HepG2 (cell line): ENCODE measurements around the gene ELP1. TPM values are rescaled to one million over a fixed set of nuclear protein-coding genes. Genes with fewer than 3 reads are reported as not detected.

ENCODE experiments used
- ATF7-NPFF ChIP-seq: sonication (generic); formaldehyde crosslinking; IDR thresholded peaks from 2 replicates; pipeline ENCODE4 v1.8.1; 2023; ENCODE audit warnings: mild to moderate bottlenecking, low read depth, missing genetic modification reagents, moderate library complexity
- CCDC6 ChIP-seq: sonication (generic); formaldehyde crosslinking; IDR thresholded peaks from 2 replicates; pipeline ENCODE4 v1.8.1; 2022; ENCODE audit warnings: mild to moderate bottlenecking, missing genetic modification reagents, moderate library complexity
- DR1 ChIP-seq: sonication (generic); formaldehyde crosslinking; IDR thresholded peaks from 2 replicates; pipeline ENCODE4 v1.8.0; 2021; ENCODE audit warnings: mild to moderate bottlenecking, missing genetic modification reagents, inconsistent platforms
- JARID2 ChIP-seq: sonication (generic); formaldehyde crosslinking; IDR thresholded peaks from 2 replicates; pipeline ENCODE4 v1.8.1; 2023; ENCODE audit warnings: missing genetic modification reagents, inconsistent platforms; ENCODE audit not compliant: insufficient replicate concordance
- KAT8 ChIP-seq: IDR thresholded peaks from 2 replicates; pipeline ENCODE4 v1.6.1; 2016; ENCODE audit warnings: missing genetic modification reagents, missing compliant biosample characterization
- MAF1 ChIP-seq: sonication (generic); formaldehyde crosslinking; IDR thresholded peaks from 2 replicates; pipeline ENCODE4 v1.5.0; 2020; ENCODE audit warnings: missing genetic modification reagents, borderline replicate concordance
- MEIS2 ChIP-seq: sonication (generic); formaldehyde crosslinking; IDR thresholded peaks from 2 replicates; pipeline ENCODE4 v1.9.0; 2021; ENCODE audit warnings: mild to moderate bottlenecking, missing genetic modification reagents
- POGZ ChIP-seq: sonication (generic); formaldehyde crosslinking; IDR thresholded peaks from 2 replicates; pipeline ENCODE4 v1.4.0; 2020; ENCODE audit warnings: mild to moderate bottlenecking, missing genetic modification reagents
- PRDM15 ChIP-seq: sonication (generic); formaldehyde crosslinking; IDR thresholded peaks from 2 replicates; pipeline ENCODE4 v1.4.0; 2020; ENCODE audit warnings: missing genetic modification reagents
- REPIN1 ChIP-seq: sonication (generic); formaldehyde crosslinking; IDR thresholded peaks from 2 replicates; pipeline ENCODE4 v1.8.0; 2022; ENCODE audit warnings: missing genetic modification reagents, low read depth, mild to moderate bottlenecking, borderline replicate concordance
- SIX4 ChIP-seq: sonication (generic); formaldehyde crosslinking; IDR thresholded peaks from 2 replicates; pipeline ENCODE4 v1.4.0; 2020; ENCODE audit warnings: missing genetic modification reagents
- TRIM22 ChIP-seq: fragments of 450-650 bp; IDR thresholded peaks from 2 replicates; pipeline ENCODE4 v1.6.1; 2017
- ZBTB42 ChIP-seq: sonication (generic); formaldehyde crosslinking; IDR thresholded peaks from 2 replicates; pipeline ENCODE4 v1.5.0; 2020; ENCODE audit warnings: mild to moderate bottlenecking, missing genetic modification reagents
- ZFYVE20 ChIP-seq: sonication (generic); formaldehyde crosslinking; IDR thresholded peaks from 2 replicates; pipeline ENCODE4 v1.8.0; 2023; ENCODE audit warnings: low read depth, mild to moderate bottlenecking, moderate library complexity, missing genetic modification reagents, borderline replicate concordance
- ZMYM3 ChIP-seq: sonication (generic); formaldehyde crosslinking; IDR thresholded peaks from 2 replicates; pipeline ENCODE4 v1.5.1; 2020; ENCODE audit warnings: mild to moderate bottlenecking, missing genetic modification reagents
- ZNF121 ChIP-seq: sonication (generic); formaldehyde crosslinking; IDR thresholded peaks from 2 replicates; pipeline ENCODE4 v1.5.0; 2020; ENCODE audit warnings: mild to moderate bottlenecking, missing genetic modification reagents
- ZNF18 ChIP-seq: sonication (generic); formaldehyde crosslinking; IDR thresholded peaks from 2 replicates; pipeline ENCODE4 v1.8.0; 2022; ENCODE audit warnings: mild to moderate bottlenecking, missing genetic modification reagents; ENCODE audit not compliant: insufficient replicate concordance
- ZNF460 ChIP-seq: sonication (generic); formaldehyde crosslinking; IDR thresholded peaks from 2 replicates; pipeline ENCODE4 v1.5.1; 2020; ENCODE audit warnings: missing genetic modification reagents, mild to moderate bottlenecking, borderline replicate concordance
- ZNF562 ChIP-seq: sonication (generic); formaldehyde crosslinking; IDR thresholded peaks from 2 replicates; pipeline ENCODE4 v1.8.0; 2022; ENCODE audit warnings: missing genetic modification reagents, borderline replicate concordance
- ZNF660 ChIP-seq: sonication (generic); formaldehyde crosslinking; IDR thresholded peaks from 2 replicates; pipeline ENCODE4 v1.5.1; 2020; ENCODE audit warnings: mild to moderate bottlenecking, low read depth, missing genetic modification reagents, borderline replicate concordance
- ZNF747 ChIP-seq: sonication (generic); formaldehyde crosslinking; IDR thresholded peaks from 2 replicates; pipeline ENCODE4 v1.8.1; 2023; ENCODE audit warnings: missing genetic modification reagents, mild to moderate bottlenecking, borderline replicate concordance
- ZNF775 ChIP-seq: sonication (generic); formaldehyde crosslinking; IDR thresholded peaks from 2 replicates; pipeline ENCODE4 v1.4.0; 2020; ENCODE audit warnings: missing genetic modification reagents, mild to moderate bottlenecking, moderate library complexity, borderline replicate concordance
- ZNF883 ChIP-seq: sonication (generic); formaldehyde crosslinking; IDR thresholded peaks from 2 replicates; pipeline ENCODE4 v1.5.1; 2020; ENCODE audit warnings: mild to moderate bottlenecking, missing genetic modification reagents; ENCODE audit errors: not compliant biosample characterization
- ZSCAN9 ChIP-seq: IDR thresholded peaks from 2 replicates; pipeline ENCODE4 v1.6.1; 2016; ENCODE audit warnings: borderline replicate concordance
- polyA plus RNA-seq, 8 experiments: library from polyadenylated mRNA; depleted of rRNA in 3 of 8; stranded (reverse) in 7 of 8; unstranded in 1 of 8; fragments of >200 nt; fragmentation: Illumina TruSeq in 4 of 8; extraction: Trizol in 4 of 8; gene quantifications; 2 replicates each; pipeline versions ENCODE4 v1.2.1 to v1.2.3, GENCODE V29; 2011 to 2016; ENCODE audit warnings: low read depth in 4 of 8, missing spikeins in 1 of 8, mixed read lengths in 1 of 8; ENCODE audit not compliant: insufficient read depth in 1 of 8
- total RNA-seq, 5 experiments: library from RNA; depleted of rRNA; stranded (reverse); fragments of >200 nt; fragmentation: Illumina TruSeq; extraction: Trizol; gene quantifications; 2 replicates each; pipeline ENCODE4 v1.2.3, GENCODE V29; 2016; ENCODE audit warnings: low read depth in 1 of 5

The ELP1 gene
- total and polyA plus RNA-seq, 2 of the 13 experiments (the other 11 are each of a cell fraction or from before 2014, with no cell fraction given) = 157 to 275 TPM

- TF ChIP-seq PRDM15 (no peak), SIX4 (CRISPR knock-in tag) (peak; percentile 89; the same call in 1 of the 2 replicates), ZBTB42 (CRISPR knock-in tag) (no peak), CCDC6 (no peak), ATF7-NPFF (CRISPR knock-in tag) (0 out of 2 replicates have a peak, but pooled peaks have one; percentile 56), ZNF18 (CRISPR knock-in tag) (no peak), DR1 (CRISPR knock-in tag) (no peak), KAT8 (CRISPR knock-in tag) (no peak; the same call in 1 of the 2 replicates), ZMYM3 (CRISPR knock-in tag) (no peak; the same call in 1 of the 2 replicates), MAF1 (CRISPR knock-in tag) (no peak), ZNF747 (CRISPR knock-in tag) (no peak), ZNF775 (CRISPR knock-in tag) (no peak), ZNF121 (CRISPR knock-in tag) (no peak), POGZ (CRISPR knock-in tag) (peak; percentile 69), ZNF460 (CRISPR knock-in tag) (no peak), ZNF883 (no peak), REPIN1 (CRISPR knock-in tag) (peak; percentile 81; the same call in 1 of the 2 replicates), ZSCAN9 (peak; percentile 56), ZNF660 (CRISPR knock-in tag) (no peak), ZFYVE20 (CRISPR knock-in tag) (no peak), MEIS2 (CRISPR knock-in tag) (no peak; the same call in 1 of the 2 replicates), ZNF562 (CRISPR knock-in tag) (no peak), JARID2 (no peak), TRIM22 (no peak)
These were observed 64.7 kb downstream of the ELP1 start (continued) for GRCh38 chr9:108869092-108869725.
